ENCODE data around the gene TRIM10.
"Not testable (repeated sequence)": the region's sequence is repeated elsewhere in the genome, so short reads cannot be mapped to it uniquely, and the experiment has no call there.

Gene TRIM10

GRCh38 chr6:30171677-30172471 lies 10.9 kb upstream of the TRIM10 start:
- DNase-seq: peak in 1 of 2 donors; percentile 22

GRCh38 chr6:30169658-30170614 lies 8.9 kb upstream of the TRIM10 start:
- peak; percentile 61 to 65 for DNase-seq

DNA sequence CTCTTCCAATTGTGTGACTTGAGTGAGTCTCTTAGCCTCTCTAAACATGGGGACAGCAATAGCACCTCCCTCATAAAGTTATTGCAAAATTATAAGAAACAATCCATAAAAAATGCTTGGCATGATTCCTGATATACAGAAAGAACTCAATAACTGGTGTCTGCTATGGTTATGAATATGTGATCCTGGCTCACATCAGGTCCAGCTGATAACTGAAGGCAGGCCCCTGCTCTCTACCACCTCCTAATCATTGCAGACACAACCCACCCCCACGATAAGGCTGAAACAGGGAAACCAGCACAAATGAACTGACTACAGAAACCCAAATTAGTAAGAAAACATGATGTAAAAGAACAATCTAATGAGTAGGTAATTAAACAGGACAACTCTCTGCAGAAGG lies 7.7 kb upstream of the TRIM10 start:
- no peak for DNase-seq

- no peak for DNase-seq
These were observed 6.1 kb upstream of the TRIM10 start for GRCh38 chr6:30167101-30167500.

DNA sequence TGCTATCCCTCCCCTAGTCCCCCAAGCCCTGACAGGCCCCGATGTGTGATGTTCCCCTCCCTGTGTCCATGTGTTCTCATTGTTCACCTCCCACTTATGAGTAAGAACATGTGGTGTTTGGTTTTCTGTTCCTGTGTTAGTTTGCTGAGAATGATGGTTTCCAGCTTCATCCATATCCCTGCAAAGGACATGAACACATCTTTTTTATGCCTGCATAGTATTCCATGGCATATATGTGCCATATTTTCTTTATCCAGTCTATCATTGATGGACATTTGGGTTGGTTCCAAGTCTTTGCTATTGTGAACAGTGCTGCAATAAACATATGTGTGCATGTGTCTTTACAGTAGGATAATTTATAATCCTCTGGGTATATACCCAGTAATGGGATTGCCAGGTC lies 4.2 kb upstream of the TRIM10 start:
- DNase-seq: not testable (repeated sequence)

GRCh38 chr6:30164714-30165113 lies 3.7 kb upstream of the TRIM10 start:
- DNase-seq: no peak

- DNase-seq: no peak
These were observed 3.1 kb upstream of the TRIM10 start for GRCh38 chr6:30163918-30164654.

DNA sequence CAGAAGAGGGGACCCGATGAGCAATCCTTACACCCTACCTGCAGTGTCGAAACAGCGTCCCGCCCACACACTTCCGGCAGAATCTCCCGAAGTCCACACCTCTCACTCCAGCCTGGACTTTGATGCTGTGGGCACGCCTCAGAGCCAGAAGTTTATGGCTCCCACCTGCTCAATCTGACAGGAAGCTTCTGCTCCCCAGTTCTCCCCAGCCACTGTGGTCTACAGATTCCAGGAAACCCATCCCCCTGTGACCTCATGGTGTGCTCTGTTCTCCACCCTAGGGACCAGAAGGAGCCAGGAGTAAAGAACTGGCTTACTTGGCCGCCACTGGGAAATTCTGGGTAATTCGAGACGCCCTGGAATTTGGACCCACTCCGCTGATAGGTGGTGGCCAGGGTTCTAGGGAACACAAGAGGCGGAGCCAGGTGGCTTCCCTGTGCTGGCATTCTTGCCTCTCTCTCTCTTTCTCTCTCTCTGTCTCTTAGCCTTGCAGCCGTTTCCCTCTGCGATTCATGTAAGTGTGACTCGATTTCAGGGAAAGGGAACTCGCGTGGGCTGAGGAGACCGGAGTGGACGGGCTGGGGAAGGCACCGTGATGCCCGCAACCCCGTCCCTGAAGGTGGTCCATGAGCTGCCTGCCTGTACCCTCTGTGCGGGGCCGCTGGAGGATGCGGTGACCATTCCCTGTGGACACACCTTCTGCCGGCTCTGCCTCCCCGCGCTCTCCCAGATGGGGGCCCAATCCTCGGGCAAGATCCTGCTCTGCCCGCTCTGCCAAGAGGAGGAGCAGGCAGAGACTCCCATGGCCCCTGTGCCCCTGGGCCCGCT lies 2.3 kb upstream of the TRIM10 start, which contains the start of gene TRIM15:
Gene TRIM15, plus strand, starts transcription at position 457 of the 828 bp plus-strand sequence. Its CDS starts 139 bp downstream, at position 596.
- DNase-seq: peak in 1 of 2 donors; percentile 19

- DNase-seq: no peak
These were observed 1.5 kb upstream of the TRIM10 start for GRCh38 chr6:30162265-30163089.

DNA sequence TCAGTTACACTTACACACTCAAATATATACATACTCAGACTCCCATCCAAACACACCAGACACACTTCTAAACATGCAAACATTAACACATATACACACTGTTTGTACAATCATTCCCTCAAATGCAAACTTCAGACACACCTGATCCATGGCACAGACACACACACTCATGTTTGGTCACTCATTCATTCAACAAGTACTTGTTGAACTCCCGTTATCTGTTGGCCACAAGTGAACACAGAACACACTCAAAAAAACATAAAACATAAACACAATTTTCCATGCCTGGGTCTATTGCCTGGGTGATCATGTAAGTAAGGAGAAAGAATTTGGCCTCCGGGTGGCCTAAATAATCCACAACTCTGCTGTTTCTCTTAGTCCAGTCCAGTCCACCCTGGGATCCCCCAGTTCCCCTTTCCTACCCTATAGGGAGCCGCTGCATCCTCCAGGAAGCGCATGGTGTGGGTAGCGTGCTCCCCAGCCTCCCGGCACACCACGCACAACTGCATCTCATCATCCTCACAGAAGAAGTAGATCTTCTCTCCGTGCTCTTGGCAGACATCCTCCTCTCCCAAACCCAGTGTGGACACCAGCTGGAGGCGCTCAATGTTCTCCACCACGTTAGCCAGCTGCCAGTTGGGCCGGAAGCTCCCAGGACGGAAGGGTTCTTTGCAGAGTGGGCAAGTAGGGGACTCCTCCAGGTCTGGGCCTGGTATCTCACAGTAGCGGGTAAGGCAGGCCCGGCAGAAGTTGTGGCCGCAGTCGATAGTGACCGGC lies 815 bp downstream of the TRIM10 start:
- no peak for DNase-seq

GRCh38 chr6:30158475-30159040 lies 2.5 kb downstream of the TRIM10 start:
- DNase-seq: no peak

GRCh38 chr6:30157999-30158398 lies 3.0 kb downstream of the TRIM10 start:
- peak in 1 of 2 donors; percentile 28 for DNase-seq

DNA sequence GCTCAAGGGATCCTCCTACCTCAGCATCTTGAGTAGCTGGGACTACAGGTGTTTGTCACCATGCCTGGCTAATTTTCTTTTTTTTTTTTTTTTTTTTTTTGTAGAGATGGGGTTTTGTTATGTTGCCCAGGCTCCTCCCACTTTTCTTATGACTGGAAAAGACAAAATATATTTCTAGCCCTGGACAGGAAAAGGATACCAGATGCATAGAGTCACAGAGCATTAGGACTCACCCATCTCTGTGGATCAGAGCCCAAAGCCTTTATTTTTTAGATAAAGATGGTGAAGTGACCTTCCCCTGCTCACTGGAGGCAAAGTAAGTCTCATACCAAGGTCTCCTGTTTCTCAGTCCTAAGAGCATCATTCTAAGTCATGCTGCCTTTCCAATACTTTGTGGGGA lies 3.4 kb downstream of the TRIM10 start:
- no peak for DNase-seq

DNA sequence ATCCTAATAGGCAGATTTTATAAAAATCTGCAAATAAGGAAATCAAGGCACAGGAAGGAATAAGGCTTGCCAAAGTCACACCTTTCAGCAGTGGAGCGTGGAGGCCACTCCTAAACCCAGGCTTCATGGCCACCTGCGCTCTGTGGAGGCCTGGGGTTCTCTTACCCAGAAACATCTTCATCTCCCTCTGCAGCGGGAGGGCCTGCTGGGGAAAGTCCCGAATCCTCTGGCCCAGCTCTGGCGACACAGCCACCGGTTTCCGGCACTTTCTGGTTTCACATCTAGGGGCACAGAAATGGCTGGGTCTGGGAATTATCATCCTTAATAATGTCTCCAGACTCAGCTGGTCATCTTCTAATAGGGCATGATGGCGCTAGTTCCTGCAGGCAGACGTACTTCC lies 4.2 kb downstream of the TRIM10 start:
- no peak for DNase-seq

DNA sequence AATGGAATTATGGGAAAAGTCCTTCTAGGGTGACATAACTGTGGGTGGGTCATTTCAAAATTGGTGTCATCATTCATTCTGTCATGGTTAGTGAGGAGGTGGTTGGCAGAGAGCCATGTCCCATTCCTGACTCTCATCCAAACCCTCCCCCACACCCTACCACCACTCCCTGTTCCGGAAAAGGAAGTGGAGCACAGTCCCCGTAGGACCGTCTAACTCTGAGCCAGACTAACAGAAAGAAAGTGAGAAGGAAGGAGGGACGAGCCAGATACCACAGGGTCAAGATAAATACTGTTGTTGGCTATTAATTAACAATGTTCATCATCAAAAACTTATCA lies 4.8 kb downstream of the TRIM10 start:
- peak; percentile 83 to 91 for DNase-seq

- DNase-seq: no peak
These were observed 5.3 kb downstream of the TRIM10 start for GRCh38 chr6:30155520-30156261.

GRCh38 chr6:30154709-30155519 lies 6.1 kb downstream of the TRIM10 start:
- no peak for DNase-seq

DNA sequence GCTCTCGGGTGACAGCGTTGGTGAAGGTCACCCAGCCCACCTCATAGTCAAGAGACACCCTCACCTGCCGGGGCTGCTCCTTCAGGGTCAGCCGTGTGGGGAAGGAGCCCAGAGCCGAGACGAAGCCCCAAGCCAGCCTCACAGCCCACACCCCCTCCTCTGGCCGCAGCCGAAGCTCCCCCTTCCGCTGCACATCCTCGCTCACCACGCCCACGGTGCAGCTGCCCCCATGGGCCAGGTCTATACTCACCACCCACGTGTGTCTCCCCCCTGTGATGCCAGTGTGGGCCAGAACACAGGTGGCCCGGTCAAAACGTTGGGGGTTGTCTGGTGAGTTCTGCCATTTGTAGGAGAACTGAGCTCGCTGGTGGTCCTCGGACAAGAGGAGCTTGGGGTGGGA lies 7.0 kb downstream of the TRIM10 start:
- no peak for DNase-seq
